Thoracic aorta (tissue), 2 donors: Measurements from ENCODE around the gene PTGDS. TPM values are rescaled to one million over a fixed set of nuclear protein-coding genes. Genes with fewer than 3 reads are reported as not detected.

Experiments used
- ATAC-seq: fragments of 150-250 bp; one replicate; pipeline ENCODE4 v1.8.0; 2017; ENCODE audit warnings: low read depth; ENCODE audit not compliant: insufficient number of reproducible peaks, low FRiP score
- DNase-seq: peaks from one replicate; pipeline ENCODE4 v3.0.0-alpha.2; 2020; ENCODE audit warnings: low spot score
- H3K27ac ChIP-seq, 2 donors: fragments of 200-600 bp; sonication (generic); 1 replicate in 1 of 2; 2 replicates in 1 of 2; pipeline ENCODE4 v1.5.1; 2016; ENCODE audit warnings: mild to moderate bottlenecking in 2 of 2, moderate library complexity in 2 of 2
- H3K27me3 ChIP-seq: fragments of 200-600 bp; sonication (generic); replicated peaks from 2 replicates; pipeline ENCODE4 v1.6.0; 2016; ENCODE audit warnings: mild to moderate bottlenecking; ENCODE audit not compliant: insufficient read depth
- H3K36me3 ChIP-seq: fragments of 200-600 bp; sonication (generic); one replicate; pipeline ENCODE4 v1.5.1; 2016
- H3K4me1 ChIP-seq, 2 donors: fragments of 200-600 bp; sonication (generic); 1 replicate in 1 of 2; 2 replicates in 1 of 2; pipeline versions ENCODE4 v1.5.1 to v1.6.0; 2016; ENCODE audit warnings: low read depth in 2 of 2, mild to moderate bottlenecking in 1 of 2; ENCODE audit not compliant: control insufficient read depth in 1 of 2
- H3K4me3 ChIP-seq: fragments of 200-600 bp; sonication (generic); 2 replicates; pipeline ENCODE4 v1.5.1; 2016; ENCODE audit warnings: mild to moderate bottlenecking
- H3K9me3 ChIP-seq: fragments of 200-600 bp; sonication (generic); 2 replicates; pipeline ENCODE4 v1.5.1; 2016
- CTCF ChIP-seq: fragments of 200-600 bp; sonication (generic); IDR thresholded peaks from one replicate; pipeline ENCODE4 v1.5.1; 2019; ENCODE audit warnings: antibody characterized with exemption
- total RNA-seq, 2 donors: library from RNA; depleted of rRNA; stranded (reverse); fragments of >200 nt; gene quantifications; one replicate each; pipeline versions ENCODE4 v1.1.0 to v1.2.3, GENCODE V29; 2016

PTGDS gene
- total RNA-seq, result 10 to 100 TPM; 66.1 to 89.5 TPM

DNA sequence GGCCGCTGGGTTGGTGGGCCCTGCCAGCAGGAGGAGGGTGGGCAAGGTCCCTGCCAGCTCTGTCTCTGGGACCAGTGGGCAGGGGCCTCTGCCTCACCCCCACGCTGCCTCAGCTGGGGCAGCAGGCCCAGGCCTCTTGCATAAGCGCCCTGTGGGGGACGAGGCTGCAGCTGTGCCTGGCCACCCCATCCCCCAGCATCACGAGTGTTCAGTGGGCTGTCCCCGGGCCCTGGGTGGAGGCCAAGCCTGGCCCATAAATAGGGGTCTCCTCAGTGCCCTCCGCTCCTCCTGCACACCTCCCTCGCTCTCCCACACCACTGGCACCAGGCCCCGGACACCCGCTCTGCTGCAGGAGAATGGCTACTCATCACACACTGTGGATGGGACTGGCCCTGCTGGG, at the start of gene PTGDS:
TSS of gene PTGDS (plus strand) at position 282 of the 400 bp plus-strand sequence. CDS start at position 357, 75 bp downstream.
- Histone ChIP-seq H3K27me3 (no peaks in the 10 kb centered on the region), H3K4me3 (peak within 1 kb of the TSS; percentile 75), H3K9me3 (no peaks in the 10 kb centered on the region), H3K36me3 (no peaks in the 10 kb centered on the region), H3K27ac (no peak within 1 kb of the TSS), H3K4me1 (peaks cover 0 to 10% of the 10 kb centered on the region in 2 donors)
- ATAC-seq (no peak), DNase-seq (no peak)
- TF ChIP-seq CTCF, result no peak

DNA sequence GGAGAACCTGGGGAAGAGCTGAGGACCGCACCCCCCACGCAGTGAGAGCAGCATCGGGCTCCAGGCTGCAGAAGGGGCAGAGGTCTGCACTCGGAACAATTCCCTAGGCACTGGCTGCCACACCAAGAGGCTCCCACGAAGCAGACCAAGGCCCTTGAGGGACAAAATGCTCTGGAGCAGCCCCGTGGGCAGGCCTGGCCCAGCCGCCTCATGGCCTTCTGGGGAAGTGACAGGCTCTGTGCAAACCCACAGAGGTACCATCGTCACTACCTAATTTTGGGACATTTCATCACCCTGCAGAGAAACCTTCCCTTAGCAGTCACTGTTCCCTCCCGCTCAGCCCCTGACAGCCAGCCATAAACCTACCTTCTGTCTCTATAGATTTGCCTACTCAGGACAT, 48.7 kb upstream of the PTGDS start:
- peak; percentile 79 for ATAC-seq
- Histone ChIP-seq H3K27me3 (no peaks in the 10 kb centered on the region), H3K36me3 (peaks cover 6% of the 10 kb centered on the region), H3K4me1 (peaks cover 3 to 14% of the 10 kb centered on the region in 2 donors), H3K9me3 (no peaks in the 10 kb centered on the region), H3K4me3 (peak overlapping the region; percentile 1), H3K27ac (peak overlapping the region; percentile 37 to 63)
- peak; percentile 14 for TF ChIP-seq CTCF
- no peak for DNase-seq

DNA sequence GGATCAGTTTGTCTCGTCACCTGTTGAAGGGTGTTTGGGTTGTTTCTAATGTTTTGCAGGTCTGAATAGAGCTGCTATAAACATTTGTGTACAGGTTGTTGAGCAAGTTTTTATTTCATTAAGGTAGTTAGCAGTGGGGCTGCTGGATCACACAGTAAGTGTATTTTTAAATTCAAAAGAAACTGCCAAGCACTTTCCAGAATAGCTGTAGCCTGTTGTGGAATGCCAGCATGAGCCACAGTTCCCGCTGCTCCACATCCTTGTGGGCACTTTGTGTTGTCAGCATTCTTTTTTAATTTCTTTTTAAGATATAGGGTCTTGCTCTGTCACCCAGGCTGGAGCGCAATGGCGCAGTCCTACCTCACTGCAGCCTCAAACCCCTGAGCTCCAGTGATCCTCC, 47.3 kb upstream of the PTGDS start:
- Histone ChIP-seq H3K27ac (peak overlapping the region; percentile 59 to 63), H3K9me3 (no peaks in the 10 kb centered on the region), H3K36me3 (peaks cover 6% of the 10 kb centered on the region), H3K4me3 (no peak overlapping the region), H3K27me3 (no peaks in the 10 kb centered on the region), H3K4me1 (peaks cover 3 to 14% of the 10 kb centered on the region in 2 donors)
- ATAC-seq, result no peak
- TF ChIP-seq CTCF, result no peak
- no peak for DNase-seq

DNA sequence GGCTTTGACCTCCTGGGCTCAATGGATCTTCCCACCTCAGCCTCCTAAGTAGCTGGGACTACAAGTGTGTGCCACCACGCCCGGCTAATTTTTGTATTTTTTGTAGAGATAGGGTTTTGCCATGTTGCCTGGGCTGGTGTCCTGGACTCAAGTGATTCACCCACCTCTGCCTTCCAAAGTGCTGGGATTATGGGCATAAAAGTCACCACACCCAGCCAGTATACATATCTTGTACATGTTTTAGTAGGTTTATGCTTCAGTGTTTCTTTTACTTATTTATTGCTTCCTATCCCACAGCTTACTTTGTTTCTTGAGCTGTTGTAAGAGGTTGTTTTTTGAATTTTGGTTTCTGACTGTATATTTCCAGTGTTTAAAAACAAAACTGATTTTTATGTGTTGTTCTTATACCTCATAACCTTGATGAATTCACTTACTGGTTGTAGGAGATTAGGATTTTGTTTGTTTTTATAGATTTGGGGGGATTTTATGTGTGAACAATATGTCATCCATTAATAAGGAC, 45.6 kb upstream of the PTGDS start:
- ATAC-seq (no peak), DNase-seq (no peak)
- Histone ChIP-seq H3K27me3 (no peaks in the 10 kb centered on the region), H3K4me1 (peaks cover 3 to 14% of the 10 kb centered on the region in 2 donors), H3K9me3 (no peaks in the 10 kb centered on the region), H3K36me3 (no peaks in the 10 kb centered on the region), H3K27ac (no peak overlapping the region), H3K4me3 (no peak overlapping the region)
- TF ChIP-seq CTCF, result no peak

GRCh38 chr9:136934277-136934676, 43.0 kb upstream of the PTGDS start:
- Histone ChIP-seq H3K27ac (no peak overlapping the region), H3K4me1 (peaks cover 3 to 12% of the 10 kb centered on the region in 2 donors), H3K27me3 (no peaks in the 10 kb centered on the region), H3K4me3 (no peak overlapping the region), H3K9me3 (no peaks in the 10 kb centered on the region), H3K36me3 (peaks cover 1% of the 10 kb centered on the region)
- no peak for TF ChIP-seq CTCF
- DNase-seq (no peak), ATAC-seq (no peak)
